ENCODE data around the gene DAD1. TPM values are rescaled to one million over a fixed set of nuclear protein-coding genes. Genes with fewer than 3 reads are reported as not detected.
"Not testable (repeated sequence)": the region's sequence is repeated elsewhere in the genome, so short reads cannot be mapped to it uniquely, and the experiment has no call there.

DAD1 gene
- total RNA-seq, 1 donor, result 195 TPM

DNA sequence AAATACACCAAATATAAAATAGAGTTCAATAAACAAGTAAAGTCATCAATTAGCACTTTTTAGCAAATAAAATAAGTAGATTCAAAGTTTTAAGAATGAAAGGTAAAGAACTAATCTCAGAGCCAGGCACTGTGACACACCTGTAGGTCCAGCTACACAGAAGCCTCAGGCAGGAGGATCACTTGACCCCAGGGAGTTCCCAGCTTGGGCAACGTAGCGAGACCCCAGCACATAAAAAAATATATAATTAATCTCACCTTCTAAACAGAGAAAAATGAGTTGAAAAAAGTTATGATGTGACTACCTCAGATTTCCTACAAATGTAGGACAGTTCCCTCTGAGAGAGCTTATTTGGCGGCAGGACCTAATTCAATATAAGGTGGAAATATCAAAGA is 19.3 kb downstream of the DAD1 start:
- DNase-seq (ENCODE audit: low read depth in 2 of 3, low spot score in 2 of 3), result no peak

DNA sequence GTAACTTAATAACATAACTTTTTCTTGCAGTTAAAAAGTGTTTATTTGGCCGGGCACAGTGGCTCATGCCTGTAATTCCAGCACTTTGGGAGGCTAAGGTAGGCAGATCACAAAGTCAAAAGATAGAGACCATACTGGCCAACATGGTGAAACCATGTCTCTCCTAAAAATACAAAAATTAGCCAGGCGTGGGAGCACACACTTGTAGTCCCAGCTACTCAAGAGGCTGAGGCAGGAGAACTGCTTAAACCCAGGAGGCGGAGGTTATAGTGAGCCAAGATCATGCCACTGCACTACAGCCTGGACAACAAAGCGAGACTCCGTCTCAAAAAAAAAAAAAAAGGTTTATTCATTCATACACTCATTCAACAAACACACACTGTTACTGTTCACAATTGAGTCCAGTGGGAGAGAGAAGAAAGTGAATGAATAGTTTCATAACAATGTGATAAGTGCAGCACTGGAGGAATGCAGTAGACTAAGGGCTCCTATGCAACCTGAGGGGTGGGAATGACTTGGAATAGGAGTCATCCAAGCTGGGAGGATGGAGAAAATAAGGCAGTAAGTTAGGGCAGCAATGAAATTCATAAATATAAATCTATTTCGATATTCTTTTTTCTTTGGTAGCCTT is 19.8 kb downstream of the DAD1 start:
- DNase-seq (ENCODE audit: low read depth in 2 of 3, low spot score in 2 of 3), result no peak

DNA sequence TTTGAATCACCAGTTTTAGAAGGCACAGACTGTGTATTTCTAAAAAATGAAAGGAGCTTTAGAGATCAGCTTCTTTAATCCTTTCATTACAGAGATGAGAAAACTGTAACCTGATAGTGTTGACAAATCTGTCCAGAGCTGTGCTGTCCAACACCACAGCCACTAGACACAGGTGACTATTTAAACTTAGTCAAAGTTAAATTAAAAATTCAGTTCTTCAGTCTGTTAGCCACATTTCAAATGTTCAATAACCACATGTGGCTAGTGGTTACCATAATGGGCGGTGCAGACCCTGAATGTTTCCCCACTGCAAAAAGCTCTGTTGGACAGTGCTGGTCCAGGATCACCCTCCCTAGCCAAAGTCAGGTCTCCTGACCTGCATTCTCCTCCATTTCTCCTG is 21.6 kb downstream of the DAD1 start:
- no peak for DNase-seq (ENCODE audit: low read depth in 2 of 3, low spot score in 2 of 3)

DNA sequence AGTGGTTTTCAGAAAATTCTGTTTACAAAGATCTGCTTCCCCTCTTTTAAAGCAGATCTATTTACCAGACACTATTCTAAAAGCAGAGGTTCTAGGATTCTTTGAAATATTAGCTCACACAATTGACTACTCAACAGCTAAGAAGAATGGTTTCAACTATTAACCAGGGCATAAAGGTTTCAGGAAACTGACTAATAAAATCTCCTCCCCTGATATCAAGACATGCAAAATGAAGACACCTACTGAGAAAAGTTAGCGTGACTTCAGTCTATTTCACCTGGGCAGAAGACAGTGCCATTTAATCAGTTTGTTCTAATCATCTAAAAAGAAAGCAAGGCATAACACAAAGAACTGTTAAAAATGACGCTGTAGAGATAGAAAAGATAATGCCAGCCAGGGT is 22.2 kb downstream of the DAD1 start:
- no peak for DNase-seq (ENCODE audit: low read depth in 2 of 3, low spot score in 2 of 3)

DNA sequence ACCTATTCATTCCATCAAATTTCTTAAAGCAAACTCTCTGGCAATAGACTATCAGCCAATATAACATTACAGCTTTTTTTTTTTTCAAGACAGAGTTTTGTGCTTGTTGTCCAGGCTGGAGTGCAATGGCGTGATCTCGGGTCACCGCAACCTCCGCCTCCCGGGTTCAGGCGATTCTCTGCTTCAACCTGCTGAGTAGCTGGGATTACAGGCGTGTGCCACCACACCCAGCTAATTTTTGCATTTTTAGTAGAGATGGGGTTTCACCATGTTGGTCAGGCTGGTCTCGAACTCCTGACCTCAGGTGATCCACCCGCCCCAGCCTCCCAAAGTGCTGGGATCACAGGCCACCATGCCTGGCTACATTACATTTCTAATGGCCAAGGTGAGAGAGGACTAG is 22.8 kb downstream of the DAD1 start:
- DNase-seq (ENCODE audit: low read depth in 2 of 3, low spot score in 2 of 3), result not testable (repeated sequence)

DNA sequence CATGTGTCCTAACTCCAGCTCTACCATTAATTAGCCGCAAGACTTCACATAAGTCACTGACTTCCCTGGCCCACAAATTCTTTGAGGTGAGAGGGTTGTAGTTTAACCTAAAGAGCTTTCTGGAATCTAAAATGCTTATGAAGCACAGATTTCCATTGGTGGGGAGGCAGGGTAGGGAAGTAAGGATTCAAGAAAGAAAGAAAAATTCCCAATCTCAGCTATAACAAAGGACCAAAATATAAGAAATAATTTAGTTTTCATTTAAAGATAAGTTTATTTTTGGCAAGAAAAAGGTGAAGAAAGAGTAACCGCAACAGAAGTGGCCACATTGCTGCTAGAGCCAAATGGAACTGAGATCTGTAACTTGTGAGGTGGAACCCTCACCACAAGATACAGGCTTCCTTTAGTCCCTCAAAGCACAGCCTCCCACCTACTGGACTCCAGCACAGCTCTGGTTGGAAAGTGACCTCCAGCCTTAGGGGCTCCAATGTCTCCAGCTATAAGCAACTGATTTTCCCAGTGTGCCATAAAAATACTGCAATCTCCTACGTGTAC is 23.6 kb downstream of the DAD1 start:
- DNase-seq (ENCODE audit: low read depth in 2 of 3, low spot score in 2 of 3), result no peak

DNA sequence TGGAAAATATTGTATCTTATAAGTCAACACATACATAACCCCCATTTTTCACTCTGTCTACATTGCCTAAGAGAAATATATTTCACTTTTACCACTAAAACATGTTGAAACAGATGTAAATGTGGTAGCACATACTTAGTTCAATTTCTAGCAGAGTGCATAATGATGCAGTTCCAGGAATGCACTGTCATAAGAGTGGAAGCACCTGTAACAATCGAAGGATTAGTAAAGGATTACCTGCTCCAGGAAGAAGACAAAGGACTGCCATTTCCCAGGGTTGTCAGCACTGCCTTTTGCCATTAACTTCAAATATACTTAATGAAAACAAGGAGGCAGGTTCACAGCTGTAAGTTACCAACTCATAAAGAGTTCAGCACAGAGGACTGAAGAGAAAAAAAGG is 24.6 kb downstream of the DAD1 start:
- no peak for DNase-seq (ENCODE audit: low read depth in 2 of 3, low spot score in 2 of 3)

DNA sequence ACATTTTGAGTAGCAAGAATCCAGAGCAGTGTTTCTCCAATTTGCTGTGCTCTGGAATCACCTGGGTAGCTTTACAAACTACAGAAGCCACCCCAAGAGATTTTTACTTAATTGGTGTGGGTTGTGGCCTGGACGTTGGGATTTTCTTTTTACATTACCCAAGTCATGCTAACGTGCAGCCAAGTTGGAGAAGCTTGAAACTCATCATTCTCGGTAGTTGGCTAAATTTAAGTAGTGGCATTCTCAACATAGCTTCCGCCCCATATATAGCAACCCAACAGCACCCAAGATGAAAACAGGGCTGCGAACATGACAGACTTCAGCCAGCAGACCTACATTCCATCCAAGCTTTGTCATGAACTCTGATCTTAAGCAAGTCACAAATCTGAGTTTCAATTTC is 25.0 kb downstream of the DAD1 start:
- no peak for DNase-seq (ENCODE audit: low read depth in 2 of 3, low spot score in 2 of 3)

DNA sequence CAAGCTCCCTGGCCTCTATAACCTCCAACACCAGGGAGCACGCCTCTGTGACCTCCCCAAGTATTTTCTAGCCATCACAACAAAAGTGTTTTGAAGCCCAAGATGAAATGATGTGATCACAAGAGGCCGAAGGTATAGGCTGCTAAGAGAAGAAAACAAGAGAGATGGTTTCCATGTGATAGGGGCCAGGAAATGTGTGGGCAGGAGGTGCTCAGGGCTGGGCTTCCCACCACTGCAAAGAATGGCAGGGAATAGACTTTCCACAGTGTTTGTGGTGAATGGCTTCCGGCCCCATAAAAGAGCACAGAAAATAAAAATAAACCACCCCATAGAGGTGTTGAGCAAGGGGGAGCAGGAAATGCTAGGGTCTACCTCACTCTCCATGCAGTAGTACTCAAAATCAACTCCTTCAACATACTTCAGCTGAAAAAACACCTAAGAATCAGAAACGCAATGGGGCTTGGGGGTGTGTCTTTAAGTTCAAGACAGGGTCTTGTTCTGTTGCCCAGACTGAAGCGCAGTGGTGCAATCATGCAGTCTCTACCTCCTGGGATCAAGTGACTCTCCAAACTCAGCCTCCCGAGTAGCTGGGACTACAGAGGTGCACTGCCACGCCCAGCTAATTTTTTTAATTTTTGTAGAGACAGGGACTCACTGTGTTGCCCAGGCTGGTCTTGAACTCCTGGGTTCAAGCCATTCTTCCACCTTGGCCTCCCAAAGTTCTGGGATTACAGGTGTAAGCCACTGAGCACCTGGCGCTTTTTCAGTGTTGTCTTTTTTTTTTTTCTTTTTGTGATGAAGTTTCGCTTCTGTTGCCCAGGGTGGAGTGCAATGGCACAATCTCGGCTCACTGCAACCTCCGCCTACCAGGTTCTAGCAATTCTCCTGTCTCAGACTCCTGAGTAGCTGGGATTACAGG is 27.1 kb downstream of the DAD1 start:
- peak in 2 of 3 donors; percentile 31 for DNase-seq (ENCODE audit: low read depth in 2 of 3, low spot score in 2 of 3)

DNA sequence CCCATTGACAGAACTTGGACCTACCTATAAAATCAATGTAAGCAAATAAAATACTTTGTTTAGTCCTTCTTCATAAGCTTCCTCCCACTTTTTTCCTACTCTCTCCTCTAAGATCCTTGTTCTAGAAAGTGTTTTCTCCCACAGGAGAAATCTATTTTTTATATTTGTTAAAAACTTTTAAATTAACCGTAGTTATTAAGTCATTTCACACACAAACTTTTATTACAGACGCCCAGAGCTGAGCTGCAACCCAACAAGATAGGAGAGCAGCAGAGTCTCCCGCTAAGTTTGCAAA is 27.7 kb downstream of the DAD1 start:
- no peak for DNase-seq (ENCODE audit: low read depth in 2 of 3, low spot score in 2 of 3)

DNA sequence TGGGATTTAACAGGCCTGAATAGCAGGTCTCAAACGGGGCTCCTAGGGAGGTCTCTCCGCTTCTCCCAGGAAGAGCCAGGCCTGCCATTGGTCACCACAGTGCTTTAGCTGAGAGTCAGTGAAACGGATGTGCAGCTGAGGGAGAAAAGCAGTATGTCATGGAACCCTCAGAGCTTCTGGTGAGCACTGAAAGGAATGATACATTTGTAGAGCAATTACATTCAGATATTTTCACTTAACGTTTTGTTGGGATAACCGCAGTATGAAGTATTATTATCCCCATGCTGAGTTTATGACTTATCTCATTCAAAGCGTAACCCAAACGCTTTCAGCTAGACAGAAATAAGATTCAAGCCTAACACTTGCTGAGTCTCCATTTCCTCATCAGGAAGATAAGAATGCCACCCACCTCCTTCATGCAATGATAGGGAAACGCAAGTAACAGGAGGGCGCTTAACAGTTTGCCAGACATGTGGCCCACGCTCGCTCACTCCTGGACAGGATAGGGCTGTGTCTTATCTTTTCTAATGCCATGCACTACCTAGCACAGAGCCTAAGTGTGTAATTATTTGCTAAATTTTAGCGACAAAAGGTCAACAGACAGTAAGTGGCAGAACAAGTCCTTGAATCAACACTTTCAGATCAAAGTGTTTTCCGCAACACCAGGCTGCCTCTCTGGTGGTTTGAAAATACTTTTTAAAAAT is 28.2 kb downstream of the DAD1 start:
- no peak for DNase-seq (ENCODE audit: low read depth in 2 of 3, low spot score in 2 of 3)

DNA sequence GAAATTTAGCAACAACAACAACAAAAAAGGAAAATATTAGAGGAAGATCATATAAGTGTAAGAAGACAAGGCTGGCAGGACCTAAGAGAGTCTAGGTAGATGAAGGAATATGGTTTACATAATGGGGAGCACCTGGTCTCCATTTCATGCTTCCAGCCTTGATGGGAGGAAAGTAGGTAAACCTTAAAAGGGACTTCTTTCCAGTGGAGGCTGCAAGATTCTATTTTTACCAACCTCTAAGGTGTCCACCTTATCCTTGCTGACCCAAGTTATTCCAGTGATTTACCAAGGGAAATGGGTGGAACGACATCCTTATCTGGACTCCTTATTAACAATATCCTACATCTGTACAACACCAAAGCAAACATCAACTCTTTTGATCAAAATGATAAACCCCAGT is 30.0 kb downstream of the DAD1 start:
- DNase-seq (ENCODE audit: low read depth in 2 of 3, low spot score in 2 of 3), result no peak

DNA sequence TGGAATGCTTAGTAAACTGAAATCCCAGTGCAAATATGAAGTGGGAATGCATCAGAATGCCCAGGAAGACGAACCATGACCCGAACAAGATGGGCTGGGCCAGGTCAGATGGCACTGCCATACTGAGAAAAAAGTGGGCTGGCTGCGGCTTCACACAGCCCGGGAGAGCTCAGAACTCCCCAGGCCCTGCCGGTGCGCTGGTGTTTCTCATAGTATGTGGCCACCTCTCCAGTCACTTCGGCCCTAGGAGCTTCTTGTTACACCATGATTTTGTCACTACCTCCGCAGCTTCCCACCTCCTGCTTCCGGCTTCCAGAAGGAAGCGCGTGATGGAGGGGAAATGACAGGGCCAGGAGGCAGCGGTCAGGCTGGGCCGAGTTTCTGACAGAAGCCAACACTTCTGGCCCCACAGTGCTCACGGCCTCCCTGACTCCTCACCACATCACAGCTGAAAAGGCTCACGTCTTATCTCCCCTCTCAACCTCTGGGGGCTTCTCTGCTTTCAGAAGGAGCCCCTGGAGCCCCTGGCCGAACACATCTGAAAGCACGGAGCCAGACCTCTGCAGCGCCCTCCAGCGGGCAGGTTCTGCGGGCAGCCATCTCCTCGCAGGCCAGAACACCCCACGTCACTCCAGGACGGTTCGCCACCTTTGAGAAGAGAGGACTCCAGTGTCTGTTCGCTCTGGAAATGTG is 30.7 kb downstream of the DAD1 start:
- no peak for DNase-seq (ENCODE audit: low read depth in 2 of 3, low spot score in 2 of 3)

DNA sequence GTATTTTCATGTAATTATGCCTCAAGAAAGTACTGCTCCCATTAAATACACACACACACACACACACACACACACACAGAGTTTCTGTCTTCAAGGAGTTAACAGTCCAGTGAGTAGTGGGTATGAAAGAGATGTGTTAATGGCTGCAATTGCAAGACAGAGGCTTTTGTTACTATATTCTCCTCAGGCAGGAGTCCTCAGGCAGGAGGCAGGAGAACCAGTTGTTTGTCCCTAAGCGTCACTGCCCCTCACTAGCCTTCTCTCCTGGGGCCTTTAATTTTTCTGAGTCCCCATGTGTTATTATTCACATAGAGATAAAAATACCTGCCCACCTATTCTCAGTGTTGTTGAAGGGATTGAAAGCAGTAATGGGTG is 31.2 kb downstream of the DAD1 start:
- DNase-seq (ENCODE audit: low read depth in 2 of 3, low spot score in 2 of 3), result no peak

DNA sequence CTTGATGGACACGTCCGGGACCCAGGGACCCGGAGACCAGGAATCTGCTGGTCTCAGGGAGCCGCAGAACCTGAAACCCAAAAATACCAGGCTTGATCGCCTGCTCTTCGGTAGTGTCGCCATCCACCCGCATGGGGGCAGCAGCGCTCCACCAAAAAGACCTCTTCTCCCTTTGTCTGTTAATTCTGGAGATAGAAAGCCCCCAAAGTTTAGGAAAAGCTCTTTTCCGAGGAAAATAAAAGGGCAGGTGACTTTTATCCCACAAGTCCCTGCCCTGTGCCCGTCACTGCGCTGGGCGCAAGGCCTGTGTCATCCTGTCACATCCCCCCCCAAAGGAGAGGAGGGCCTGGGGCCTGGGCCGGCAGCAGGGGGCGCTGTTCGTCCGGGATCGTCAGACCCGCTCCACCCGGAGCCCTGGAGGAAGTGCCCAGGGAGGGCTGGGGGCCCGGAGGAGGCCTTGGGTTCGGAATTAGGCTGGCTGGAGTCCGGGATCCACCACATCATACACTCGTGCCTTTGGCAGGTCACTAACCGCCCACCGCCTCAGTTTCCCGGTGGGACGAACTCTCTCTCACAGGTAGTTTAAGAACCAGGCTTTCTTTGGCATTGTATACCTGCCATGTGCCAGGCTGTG is 31.9 kb downstream of the DAD1 start:
- peak; percentile 85 to 92 (median 89) for DNase-seq (ENCODE audit: low read depth in 2 of 3, low spot score in 2 of 3)

DNA sequence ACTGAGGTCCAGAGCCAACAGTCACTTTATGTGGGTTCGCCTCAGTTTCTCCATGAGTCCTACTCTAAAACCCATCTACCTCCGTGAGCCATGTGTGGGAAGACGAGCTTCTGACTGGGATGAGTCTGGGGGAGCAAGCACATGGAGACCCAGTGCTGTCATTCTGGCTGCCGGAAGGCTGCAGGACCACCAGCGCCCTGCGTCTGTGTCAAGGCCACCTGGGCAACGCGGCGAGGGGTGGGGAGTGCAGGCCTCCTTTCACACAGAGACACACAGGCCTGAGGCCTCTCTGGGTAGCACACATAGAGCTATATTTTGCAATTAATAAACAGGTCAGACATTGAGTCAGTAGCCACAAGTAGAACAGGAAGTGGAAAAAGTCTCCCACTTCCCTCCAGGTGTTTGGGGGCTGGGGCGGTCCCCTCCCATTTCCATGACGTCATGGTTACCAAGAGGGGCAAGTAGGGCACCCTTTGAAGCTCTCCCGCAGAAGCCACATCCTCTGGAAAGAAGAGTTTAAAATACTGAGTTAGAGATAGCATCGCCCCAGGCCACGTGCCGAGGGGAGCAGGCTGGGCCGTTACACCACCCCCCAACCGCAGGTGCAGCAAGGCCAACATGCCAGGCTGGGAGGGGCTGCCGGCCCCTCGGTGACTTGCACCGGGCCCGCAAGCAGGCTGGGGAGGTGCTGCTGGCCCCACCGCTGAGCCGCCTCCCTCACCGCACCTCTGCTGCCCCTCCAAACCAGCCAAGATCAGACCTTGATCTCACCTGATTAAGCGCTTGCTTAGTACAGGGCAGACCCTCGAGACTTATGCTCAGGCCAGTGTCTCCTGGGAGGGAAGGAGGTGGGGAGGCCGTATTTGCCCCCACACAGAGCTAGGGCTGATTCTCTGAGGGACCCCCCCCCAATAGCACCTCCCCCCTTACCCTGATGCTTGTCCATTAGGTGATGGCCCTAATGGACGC is 32.7 kb downstream of the DAD1 start:
- peak; percentile 96 to 100 (median 99) for DNase-seq (ENCODE audit: low read depth in 2 of 3, low spot score in 2 of 3)

DNA sequence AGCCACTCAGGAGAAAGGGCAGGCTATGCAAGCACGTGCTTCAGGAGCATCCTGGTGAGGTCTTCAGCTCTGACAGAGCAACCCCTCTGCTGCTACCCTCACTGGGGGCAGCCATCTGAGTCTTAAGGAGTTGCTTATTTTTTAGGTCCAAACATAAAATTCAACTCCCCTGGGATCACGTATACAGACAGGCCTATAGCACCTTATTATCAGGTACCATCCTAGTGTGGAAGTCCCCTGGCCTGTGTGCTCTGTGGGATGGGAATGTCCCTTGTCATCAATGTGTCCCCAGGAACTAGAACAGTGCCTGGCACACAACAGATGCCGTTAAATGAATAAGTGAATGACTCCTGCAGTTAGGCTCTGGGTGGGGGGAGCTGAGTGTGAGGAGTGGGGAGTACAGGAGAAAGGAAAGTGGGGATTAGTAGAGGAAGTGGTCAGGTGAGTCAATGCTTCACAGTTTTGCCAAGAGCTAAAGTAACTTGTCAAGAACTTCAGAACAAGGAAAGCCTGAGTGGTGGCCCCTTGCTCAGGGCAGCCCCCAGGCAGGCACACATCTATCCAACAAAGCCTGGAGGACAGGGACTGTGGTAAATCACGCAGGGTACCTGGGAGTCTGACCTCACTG is 33.5 kb downstream of the DAD1 start:
- DNase-seq (ENCODE audit: low read depth in 2 of 3, low spot score in 2 of 3), result peak in 1 of 3 donors; percentile 52

DNA sequence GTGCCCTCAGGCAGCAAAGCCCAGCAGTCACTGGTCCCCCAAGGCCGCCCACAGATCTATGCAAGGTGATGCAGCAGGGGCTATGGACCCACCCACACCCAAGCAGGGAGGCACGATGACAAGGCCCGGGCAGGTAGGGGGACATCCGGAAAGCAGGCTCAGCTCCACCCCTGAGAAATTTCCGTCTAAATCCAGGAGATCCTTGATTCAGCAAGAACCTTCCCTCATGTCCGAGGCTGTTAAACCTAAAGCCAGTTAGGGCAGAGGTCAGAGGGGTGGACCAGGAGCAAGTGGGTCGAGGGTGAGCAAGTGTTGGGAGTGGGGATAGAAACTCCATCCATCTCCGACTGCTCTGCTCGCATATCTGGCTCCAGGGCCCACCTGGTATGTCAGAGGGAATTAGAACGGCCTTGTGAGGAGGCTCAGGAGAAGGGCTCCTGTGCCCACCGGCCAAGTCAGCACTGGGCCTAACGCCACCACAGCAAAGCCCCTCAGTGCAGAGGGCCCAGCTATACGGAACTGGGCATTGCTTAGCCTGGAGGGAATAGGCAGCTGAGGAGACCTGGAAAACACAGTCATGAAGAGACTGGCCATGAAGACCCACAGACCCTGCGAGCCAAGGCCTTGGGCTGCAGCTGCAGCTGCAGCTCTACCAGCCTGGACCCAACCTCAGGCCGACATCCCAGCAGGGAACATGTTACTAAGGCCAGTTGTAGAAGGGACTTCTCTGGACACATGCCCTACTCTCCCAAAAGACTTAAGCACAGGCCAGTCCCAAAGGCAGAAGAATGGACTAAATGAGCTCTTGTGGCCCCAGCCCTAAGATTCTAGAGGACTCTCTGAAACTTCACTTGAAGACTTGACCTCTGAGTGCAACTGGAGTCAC is 34.3 kb downstream of the DAD1 start:
- no peak for DNase-seq (ENCODE audit: low read depth in 2 of 3, low spot score in 2 of 3)
